VCaP (cell line): Measurements from ENCODE around the gene LYST.

Source experiments
- H3K27ac ChIP-seq: fragments of 450-650 bp; 2 replicates; pipeline ENCODE4 v1.5.1; 2017
- TF ChIP-seq, protein P1 (sequence below): fragments of 450-650 bp; conservative IDR thresholded peaks from 2 replicates; pipeline ENCODE4 v1.5.1; 2017; ENCODE audit warnings: mild to moderate bottlenecking, moderate library complexity

The LYST gene

DNA sequence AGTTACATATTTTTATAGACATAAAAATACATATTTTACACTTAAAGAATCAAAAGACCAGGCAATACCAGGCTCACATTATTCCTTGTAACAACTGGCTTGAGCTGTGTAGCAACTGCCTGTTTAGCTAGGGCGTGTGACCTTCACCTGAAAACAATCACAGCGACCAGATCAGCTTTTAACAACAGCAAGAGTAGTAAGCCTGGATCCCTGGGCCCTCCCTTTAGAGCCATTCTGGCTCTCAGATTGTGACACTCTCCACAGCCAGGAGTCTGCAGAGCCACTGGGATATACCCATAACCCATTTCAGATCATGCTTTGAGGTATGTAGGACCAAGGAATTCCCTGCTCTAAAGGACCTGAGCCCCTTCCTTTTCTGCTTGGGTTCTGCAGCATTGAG is 187.7 kb downstream of the LYST start:
- H3K27ac ChIP-seq = no peak overlapping the region
- TF ChIP-seq, protein P1, sequence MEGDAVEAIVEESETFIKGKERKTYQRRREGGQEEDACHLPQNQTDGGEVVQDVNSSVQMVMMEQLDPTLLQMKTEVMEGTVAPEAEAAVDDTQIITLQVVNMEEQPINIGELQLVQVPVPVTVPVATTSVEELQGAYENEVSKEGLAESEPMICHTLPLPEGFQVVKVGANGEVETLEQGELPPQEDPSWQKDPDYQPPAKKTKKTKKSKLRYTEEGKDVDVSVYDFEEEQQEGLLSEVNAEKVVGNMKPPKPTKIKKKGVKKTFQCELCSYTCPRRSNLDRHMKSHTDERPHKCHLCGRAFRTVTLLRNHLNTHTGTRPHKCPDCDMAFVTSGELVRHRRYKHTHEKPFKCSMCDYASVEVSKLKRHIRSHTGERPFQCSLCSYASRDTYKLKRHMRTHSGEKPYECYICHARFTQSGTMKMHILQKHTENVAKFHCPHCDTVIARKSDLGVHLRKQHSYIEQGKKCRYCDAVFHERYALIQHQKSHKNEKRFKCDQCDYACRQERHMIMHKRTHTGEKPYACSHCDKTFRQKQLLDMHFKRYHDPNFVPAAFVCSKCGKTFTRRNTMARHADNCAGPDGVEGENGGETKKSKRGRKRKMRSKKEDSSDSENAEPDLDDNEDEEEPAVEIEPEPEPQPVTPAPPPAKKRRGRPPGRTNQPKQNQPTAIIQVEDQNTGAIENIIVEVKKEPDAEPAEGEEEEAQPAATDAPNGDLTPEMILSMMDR = no peak

DNA sequence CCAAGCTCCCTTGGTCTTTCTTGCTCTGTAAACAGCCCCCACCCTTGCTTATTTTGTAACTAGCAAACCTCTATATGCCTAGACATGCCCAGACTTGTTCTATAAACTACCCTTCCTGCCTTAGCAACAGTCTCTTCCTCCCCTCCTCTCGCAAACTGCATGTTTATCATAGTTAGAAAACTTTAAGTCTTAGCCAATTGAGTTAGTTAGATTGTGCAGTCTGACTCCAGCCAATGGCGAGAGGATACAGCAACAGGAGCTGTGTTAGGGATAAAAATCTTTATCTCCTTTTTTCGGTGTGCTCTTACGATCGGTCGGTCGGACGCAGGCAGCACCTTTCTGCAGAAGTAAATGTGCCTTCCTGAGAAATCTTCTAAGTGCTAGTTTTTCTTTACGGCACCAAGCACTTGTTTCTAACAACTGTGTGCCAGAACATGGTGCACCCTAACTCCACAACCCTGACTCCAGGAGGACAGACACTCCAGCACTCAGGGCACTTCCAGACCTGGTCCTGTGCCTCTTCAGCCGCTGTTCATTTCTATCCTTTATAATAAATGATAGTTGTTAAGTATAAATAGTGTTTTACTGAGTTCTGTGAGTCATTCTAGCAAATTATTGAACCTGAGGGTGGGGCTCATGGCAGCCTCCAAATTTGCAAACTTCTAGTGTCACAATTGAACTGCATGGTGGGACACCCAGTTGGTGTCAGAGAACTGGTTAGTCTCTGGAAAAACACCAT is 191.4 kb downstream of the LYST start:
- H3K27ac ChIP-seq = no peak overlapping the region
- TF ChIP-seq, protein P1 = no peak

DNA sequence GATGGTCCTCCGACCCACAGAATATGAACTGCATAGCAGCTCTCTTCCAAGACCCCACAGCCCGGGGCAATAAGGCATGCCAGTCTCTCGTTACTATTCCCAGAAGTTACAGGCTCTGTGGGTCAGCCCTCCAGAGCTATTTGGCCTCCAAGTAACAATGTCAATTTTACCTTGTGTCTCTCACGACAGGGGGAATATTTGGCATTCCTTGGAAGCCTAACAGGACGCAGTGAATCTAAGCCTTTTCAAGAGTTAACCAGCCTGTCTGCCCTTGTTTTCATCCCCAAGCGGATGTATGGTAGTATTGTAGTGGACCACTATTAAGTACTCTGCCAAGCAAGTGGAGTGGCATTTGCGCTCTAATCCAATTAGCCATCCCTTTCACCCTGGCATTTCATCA is 192.7 kb downstream of the LYST start:
- H3K27ac ChIP-seq = no peak overlapping the region
- TF ChIP-seq, protein P1 = no peak

DNA sequence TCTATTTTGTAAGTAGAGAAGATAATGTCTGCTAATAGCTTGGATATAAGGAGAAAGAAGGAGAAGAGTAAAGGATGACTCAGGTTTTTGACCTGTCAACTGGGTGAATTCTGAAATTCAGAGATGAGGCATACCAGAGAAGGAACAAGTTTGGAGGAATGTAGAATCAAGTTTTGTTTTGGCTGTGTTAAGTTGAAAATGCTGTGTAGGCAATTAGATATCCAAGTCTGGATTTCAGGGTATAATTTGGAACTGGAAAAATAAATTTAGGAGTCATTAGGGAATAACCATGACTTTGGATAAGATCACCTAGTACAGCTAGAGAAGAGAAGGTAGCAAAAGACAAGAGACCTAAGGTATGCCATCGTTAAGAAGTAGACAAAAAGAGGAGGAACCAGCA is 194.7 kb downstream of the LYST start:
- TF ChIP-seq, protein P1 = no peak
- H3K27ac ChIP-seq = no peak overlapping the region

DNA sequence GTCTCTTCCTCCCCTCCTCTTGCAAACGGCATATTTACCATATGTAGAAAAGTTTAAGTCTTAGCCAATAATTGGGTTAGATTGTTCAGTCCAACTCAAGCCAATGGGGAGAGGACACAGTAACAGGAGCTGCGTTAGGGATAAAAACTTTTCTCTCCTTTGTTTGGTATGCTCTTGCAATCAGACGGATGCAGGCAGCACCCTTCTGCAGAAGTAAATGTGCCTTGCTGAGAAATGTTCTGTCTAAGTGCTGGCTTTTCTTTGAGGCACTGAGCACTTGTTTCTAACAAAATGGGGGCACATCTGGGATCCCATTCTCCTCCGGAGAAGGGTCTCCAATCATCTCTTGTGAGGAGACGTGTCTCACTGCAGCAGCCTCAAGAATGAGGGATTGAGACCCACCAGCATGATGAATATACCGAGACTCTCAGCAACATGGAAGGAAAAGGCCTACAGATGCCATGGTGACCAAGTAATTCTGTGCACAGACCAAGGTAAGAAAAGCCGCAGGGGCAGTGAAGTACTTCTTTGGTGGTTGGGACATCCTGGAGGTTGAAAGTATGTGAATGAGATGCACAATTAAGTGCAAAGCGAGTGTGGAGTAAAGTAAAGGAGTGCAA is 196.4 kb downstream of the LYST start:
- TF ChIP-seq, protein P1 = no peak

DNA sequence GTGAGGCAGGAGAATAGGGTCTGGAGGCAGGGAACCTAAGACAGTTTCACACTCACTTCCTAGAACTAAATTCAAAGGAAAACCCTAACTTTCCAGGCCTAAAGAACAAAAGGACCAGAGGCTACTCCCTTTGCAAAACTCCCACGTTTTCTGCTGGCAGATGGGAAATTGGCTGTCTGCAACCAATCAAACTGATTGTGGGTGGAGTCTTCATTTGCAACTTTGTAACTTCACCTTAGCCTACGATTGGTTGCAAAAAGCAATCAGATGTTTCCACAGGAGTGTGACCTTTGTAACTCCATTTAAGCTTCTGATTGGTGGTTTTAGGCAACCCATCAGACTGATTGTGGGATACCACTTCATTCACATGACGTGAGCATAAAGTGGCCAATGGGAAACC is 197.4 kb downstream of the LYST start:
- TF ChIP-seq, protein P1 = no peak
- H3K27ac ChIP-seq = no peak overlapping the region

More for the DNA sequence above, 196.4 kb downstream of the LYST start:
- no peak overlapping the region for H3K27ac ChIP-seq

DNA sequence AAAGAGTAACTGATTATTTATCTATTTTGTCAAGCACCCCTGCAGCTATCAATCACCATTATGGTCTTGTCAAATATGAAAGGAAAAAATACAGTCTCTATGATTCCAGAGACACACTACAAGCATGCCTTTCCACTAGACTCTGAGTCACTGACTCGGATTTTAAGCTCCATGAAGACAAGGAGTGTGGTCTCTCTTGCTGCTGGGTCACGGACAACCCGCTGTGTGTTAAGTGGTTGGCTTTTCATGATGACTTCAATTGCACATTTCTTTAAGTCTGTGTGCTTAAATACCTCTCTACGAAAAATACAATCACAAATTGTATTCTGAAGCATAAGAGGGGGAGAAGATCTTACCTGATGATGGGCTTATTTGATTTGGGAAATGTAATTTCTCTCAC is 203.1 kb downstream of the LYST start:
- no peak overlapping the region for H3K27ac ChIP-seq
- TF ChIP-seq, protein P1 = no peak
